ENCODE results near the gene SIPA1.
A peak's percentile ranks its signal among the peaks of the same experiment; 100 is the strongest.

Gene SIPA1

DNA sequence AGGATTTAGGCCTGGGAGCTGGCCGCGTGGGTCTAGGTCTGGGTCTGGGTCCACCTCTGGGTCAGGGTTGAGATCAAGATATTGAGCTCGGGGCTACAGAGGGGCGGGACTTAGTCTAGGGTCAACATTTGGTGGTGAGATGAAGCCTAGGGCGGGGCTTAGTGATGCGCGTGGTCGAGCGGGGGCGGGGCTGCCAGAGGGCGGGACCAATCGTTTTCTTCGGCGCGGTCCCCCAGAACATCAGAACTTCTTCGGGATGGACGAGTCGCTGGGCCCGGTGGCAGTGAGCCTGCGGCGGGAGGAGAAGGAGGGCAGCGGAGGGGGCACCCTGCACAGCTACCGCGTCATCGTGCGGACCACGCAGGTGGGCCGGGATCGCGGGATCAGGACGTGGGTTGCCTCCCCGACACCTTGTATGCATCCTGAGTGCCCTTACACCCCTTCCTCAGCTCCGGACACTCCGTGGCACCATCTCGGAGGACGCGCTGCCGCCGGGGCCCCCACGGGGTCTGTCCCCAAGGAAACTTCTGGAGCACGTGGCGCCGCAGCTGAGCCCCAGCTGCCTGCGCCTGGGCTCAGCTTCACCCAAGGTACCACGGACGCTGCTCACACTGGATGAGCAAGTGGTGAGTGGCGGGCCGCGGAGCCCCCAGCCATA lies 4.2 kb downstream of the SIPA1 start:
- no peak for DNase-seq (ENCODE audit: low read depth)

DNA sequence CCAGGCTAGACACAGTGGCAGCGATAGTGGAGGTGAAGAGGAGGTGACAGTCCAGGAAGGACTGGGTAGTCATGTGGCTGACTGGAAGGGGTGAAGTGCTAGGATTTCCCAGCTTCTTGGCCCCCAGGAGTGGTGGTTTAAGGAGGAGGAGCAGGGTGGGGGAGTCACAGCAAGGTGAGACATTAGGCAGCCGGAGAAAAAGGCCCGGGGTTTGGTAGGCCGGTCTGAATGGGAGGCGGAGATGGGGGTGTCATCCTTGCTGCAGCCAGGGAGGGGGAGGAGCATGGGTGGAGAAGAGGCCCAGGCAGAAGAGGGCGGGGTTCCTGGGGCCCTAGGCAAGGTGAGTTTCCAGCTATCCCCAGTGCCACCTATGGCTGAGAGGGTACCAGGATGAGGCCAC lies 6.1 kb downstream of the SIPA1 start:
- DNase-seq (ENCODE audit: low read depth) = no peak

DNA sequence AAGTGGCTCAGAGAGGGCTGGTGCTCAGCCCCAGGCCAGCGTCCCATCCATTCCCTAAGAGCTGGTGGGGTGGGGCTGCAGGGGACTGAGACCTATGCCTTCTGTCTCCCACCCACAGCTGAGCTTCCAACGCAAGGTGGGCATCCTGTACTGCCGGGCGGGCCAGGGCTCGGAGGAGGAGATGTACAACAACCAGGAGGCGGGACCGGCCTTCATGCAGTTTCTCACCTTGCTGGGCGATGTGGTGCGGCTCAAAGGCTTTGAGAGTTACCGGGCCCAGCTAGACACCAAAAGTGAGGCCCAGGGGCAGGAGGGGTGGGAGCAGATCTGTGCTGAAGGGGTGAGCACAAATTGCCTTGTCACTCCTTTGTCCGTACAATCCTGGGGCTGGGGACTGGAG lies 6.9 kb downstream of the SIPA1 start:
- DNase-seq (ENCODE audit: low read depth) = no peak

DNA sequence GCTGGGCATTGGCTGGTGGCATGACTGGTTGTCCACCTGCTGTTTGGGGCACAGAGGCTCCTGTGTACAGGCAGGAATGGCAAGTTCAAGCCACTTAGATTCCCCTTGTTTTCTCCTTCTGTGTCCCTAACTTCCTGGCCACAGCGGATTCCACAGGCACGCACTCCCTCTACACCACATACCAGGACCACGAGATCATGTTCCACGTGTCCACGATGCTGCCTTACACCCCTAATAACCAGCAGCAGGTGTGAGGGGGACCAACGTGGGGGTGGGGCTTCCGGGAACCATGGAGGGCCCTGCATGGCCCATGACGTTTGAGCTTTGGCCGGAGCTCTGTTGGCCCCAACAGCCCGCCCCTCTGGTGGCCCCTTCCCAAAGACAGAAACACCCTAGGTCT lies 7.8 kb downstream of the SIPA1 start:
- no peak for DNase-seq (ENCODE audit: low read depth)

DNA sequence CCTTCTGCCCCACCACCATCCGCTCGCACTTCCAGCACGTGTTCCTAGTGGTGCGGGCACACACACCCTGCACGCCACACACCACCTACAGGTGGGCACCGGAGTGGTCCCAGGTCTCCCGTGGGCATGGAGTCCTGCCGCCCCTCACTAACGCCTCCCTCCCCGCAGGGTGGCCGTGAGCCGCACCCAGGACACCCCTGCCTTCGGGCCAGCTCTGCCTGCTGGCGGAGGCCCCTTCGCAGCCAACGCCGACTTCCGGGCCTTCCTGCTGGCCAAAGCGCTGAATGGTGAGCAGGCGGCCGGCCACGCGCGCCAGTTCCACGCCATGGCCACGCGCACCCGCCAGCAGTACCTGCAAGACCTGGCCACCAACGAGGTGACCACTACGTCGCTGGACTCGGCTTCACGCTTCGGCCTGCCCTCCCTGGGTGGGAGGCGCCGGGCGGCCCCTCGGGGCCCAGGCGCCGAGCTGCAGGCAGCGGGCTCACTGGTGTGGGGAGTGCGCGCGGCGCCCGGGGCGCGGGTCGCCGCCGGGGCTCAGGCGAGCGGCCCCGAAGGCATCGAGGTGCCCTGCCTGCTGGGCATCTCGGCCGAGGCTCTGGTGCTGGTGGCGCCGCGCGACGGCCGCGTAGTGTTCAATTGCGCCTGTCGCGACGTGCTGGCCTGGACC lies 8.5 kb downstream of the SIPA1 start:
- DNase-seq (ENCODE audit: low read depth) = no peak

DNA sequence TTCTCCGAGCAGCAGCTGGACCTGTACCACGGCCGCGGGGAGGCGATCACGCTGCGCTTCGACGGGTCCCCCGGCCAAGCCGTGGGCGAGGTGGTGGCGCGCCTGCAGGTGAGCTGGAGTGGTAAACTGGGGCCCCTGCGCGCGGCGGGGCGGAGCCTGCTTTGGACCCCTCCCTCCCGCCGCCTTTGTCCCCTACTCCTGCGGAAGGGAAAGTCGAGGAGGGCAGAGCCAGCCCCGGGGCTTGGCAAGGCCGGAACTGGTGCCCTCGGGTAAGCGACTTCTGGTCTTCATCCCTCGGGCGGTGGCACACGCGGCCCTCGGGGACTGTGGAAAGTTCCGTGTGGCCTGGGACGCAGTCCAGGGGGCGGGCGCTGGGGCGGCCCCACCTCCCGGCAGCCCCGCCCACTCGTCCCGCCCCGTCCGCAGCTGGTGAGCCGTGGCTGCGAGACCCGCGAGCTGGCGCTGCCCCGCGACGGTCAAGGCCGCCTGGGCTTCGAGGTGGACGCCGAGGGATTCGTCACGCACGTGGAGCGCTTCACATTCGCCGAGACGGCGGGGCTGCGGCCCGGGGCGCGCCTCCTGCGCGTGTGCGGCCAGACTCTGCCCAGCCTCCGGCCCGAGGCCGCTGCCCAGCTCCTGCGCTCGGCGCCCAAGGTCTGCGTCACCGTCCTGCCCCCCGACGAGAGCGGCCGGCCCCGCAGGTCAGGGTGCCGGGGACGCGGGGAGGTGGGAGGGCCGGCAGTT lies 9.2 kb downstream of the SIPA1 start:
- DNase-seq (ENCODE audit: low read depth) = no peak

DNA sequence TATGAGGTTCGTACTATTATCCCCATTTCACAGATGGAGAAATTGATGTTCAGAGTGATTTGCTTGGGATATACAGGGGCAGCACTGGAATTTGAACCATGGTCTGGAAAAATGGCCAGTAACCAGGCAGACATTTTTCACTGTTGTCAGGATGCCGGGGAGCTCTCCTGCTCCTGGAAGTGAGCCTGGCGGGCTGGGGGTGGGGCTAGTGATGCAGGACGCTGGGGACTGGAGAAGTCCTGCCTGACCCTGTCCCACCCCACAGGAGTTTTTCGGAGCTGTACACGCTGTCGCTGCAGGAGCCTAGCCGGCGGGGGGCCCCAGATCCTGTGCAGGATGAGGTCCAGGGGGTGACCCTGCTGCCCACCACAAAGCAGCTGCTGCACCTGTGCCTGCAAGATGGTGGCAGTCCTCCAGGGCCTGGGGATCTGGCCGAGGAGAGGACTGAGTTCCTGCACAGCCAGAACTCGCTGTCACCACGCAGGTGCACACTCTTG lies 11.1 kb downstream of the SIPA1 start:
- no peak for DNase-seq (ENCODE audit: low read depth)

DNA sequence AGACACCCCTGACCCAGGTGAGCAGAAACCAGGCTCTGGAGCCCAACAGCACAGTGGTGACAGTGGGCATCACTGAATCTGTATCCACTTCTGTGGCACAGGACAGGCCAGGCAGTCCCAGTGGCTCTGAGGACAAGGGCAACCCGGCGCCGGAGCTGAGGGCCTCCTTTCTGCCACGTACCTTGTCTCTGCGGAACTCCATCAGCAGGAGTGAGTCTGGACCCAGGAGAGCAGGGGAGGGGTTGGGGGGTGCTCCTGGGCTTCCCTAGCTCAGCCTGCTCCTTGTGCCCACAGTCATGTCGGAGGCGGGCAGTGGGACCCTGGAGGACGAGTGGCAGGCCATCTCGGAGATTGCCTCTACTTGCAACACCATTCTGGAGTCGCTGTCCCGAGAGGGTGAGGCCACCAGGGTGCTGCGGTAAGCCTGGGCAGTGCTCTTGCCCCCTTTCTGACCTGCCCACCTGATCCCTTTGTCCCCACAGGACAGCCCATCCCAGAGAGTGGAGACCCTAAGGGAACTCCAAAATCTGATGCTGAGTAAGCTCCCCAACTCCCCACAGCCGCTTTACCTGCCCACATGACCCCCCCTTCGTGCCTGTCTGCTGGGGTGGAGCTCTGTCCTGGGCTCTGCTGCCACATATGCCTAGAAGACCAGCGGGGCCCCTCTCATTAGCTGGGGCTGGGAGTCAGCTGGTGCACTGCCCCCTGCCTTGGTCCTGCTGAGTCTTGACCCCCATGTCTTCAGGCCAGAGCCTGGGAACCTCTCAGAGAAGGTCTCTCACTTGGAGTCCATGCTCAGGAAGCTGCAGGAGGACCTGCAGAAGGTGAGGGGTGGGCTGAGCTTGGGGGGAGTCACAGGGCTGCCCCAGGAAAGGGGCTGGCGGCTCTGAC lies 12.0 kb downstream of the SIPA1 start:
- DNase-seq (ENCODE audit: low read depth) = no peak

DNA sequence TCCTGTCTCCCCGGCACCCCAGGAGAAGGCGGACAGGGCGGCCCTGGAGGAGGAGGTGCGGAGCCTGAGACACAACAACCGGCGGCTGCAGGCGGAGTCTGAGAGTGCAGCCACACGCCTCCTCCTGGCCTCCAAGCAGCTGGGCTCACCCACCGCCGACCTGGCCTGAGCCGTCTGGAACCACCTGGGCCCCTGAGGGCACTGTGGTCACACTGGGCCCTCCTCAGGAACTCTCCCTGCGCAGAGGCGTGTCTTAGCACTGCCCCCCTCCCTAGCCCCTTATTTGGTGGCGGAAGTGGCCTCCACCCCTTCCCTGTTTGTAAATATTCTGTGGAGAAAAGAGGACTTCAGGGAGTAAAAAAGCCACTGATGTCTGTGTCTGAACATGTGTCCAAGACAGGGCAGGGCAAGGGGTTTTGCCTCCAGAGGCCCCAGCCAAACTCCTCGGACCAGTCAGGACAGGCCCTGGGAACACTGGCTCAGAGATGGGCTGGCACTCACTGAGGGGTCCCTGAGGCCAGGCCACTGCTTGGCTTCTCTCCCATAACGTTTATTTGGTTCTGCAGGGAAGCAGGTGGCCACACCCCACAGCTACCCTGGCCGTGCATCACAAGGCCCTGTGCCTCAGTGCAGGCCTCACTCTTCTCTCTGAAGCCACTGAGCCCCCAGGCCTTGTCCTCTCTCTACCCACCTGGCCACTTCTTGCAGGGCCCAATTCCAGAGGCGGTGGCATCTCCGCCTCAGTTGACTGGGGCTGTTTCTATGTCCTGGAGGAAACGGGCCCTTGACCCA lies 12.8 kb downstream of the SIPA1 start:
- no peak for DNase-seq (ENCODE audit: low read depth)

DNA sequence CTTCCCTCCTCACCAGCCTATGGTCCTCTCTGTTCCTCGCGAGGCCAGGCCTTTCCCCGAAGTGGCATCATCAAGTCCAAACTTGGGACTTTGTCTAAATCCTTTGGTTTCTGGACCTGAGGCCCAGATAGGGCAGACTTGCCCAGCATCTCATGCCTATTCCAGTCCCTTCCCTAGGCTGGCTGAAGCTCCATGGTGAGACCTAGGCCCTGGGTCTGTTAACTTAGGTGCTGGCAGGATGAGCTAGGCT lies 13.4 kb downstream of the SIPA1 start:
- no peak for DNase-seq (ENCODE audit: low read depth)

DNA sequence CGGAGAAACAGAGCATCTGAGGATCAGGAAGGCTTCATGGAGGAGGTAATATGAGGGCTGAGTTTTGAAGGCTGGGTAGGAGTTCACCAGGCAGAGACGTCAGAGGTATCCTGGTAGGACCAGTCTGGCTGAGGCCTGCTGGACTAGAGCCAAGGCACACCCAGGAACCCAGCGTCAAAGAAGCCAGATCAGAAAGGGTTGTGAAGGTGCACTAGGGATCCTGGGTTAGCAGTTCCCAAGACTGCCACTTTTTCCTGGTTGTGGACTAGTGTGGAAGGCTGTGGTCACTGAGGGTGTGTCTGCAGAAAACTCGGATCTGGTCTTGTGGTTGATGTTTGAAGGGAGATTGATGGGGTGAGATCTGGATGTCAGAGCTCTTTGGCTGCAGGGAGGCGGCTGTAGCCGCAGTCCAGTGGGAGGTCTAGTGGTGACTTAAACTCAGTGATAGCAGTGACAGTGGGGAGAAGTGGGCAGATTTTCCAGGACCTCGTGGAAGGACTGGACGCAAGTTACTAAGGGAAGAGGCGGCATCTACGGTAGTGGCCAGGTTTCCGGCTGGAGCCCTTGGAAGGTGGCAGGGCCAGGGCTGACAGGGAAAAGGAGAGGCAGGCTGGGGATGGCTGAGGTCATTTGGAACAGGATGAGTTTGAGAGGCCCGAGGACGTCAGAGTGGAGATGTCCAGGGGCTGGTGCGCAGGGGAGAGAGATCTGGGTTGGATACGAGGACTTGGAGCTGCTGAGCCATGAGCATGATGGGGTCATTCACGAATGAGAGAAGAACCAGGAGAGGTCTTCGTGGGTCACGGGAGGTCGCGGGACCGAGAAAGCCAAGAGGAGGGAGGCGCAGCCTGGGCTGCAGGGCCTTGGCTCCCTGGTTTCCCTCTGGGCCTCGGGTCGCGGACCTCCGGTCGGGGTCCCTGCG lies 13.9 kb downstream of the SIPA1 start:
- no peak for DNase-seq (ENCODE audit: low read depth)

DNA sequence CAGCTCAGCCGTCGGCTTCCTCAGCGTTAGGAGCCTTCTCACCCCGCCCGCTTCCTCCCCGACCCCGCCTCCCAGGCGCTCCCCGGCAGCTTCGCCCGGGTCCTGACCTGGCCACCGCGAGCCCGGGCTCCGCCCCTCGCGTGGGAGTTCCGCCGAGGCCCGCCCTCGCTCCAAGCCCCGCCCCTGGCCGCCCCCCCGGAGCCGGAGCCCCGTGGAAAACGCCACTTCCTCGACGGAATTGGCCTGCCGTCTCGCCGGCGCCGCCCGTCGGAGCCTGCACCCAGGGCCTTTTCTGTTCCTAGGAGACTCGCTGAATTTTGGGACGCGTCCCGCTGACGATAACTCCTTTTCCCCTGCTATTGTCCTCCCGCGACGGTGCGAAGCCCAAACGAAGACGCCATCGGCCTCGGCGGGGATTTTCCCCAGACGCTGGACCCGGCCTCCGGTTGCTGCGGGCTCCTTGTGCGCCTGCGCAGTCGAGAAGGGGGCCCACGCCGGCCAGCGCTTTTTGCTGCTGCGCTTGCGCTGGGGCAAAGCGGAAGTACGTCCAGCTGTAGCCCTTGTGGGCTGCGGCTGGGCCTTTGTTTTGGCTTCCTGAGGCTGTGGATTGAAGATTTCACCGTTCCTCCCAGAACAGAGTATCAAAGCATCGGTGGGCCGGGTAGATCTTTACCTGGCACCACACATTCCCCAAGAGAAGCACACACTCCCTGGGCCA lies 14.8 kb downstream of the SIPA1 start:
- DNase-seq (ENCODE audit: low read depth) = peak; percentile 91

DNA sequence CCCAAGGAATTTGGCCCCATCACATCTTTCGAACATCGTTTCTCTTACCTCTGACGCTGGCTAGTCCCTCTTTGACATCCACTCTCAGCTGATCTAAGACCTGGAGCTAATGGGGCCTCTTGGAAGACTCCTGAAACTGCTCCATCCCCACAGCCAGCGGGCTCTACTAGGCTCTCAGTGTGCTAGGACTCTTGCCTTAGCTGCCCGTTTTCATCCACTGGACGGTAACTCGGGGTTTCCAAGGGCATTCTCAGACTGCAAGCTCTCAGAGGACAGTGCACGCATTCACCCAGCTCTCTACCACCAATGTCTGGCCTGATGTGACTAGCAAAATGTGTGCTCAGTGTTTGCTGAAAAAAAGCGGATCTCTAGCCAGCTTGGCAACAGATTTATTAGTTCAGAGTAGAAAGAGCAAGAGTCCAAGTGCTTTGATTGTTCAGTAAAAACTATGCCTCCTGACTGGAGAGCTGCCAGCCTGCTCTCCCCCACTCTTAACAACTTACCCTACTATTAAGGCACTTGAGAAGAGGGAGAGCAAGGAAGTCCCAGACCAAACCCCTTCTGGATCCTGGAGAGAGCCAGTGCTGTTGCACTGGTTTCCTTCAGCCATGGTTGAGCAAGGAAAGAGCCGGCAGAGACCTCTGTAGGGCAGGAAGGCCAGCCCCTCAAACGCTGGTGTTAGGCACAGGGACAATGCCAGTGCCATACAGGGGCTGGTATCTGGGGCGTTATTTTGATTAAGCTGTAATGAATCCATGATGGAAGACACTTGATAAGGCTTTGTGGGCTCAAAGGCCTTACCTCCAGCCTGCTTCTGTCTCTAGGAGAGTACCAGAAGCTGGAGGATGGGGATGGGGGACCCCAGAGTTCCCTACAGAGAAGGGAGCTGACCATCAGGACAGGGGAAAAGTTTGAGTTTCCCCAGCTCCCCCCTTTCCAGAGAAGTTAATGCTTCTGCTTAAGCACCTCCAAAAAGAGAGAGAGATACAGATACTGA lies 15.6 kb downstream of the SIPA1 start:
- no peak for DNase-seq (ENCODE audit: low read depth)

DNA sequence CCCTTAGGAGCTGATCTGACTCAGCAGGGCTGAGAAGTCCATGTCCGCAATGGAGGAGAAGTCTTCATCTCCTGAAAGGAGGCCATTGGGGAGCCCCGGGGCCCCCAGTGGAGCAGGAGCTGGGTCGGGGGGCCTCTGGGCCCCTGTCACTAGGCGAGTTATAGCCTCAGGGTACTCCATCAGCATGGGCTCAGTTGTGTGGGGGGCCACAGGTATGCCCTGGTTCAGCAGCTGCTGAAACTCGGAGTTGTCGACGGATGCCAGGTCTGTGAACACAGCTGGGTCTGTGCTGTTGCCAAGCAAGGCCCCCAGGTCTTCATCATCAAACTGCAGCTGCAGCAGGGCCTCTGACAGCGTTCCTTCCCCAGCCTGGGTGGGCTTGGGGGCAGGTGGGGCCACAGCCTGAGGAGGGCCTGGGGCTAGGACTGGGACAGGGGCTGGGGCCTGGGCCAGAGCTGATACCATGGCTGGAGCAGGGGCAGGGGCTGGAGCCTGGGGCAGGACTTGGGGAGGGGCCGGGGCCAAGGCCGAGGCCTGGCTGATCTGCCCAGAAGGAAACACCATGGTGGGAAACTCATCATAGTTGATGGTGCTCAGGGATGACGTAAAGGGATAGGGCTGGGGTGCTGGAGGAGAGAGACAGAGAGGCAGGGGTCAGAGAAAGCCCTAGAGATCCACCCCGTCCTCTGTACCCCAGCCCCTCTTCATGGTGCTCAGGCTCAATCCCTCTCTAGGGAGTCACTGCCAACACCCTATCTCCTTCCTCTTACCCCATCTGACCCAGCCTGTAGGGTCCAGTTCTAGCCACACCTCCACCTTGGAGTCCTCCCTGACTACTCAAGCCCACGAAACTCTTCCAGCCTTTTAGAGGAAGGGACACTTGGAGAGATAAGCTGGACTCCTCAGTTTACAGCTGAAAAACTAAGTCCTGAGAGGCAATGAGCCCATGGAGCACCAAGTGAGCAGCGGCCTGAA lies 16.8 kb downstream of the SIPA1 start:
- DNase-seq (ENCODE audit: low read depth) = no peak

DNA sequence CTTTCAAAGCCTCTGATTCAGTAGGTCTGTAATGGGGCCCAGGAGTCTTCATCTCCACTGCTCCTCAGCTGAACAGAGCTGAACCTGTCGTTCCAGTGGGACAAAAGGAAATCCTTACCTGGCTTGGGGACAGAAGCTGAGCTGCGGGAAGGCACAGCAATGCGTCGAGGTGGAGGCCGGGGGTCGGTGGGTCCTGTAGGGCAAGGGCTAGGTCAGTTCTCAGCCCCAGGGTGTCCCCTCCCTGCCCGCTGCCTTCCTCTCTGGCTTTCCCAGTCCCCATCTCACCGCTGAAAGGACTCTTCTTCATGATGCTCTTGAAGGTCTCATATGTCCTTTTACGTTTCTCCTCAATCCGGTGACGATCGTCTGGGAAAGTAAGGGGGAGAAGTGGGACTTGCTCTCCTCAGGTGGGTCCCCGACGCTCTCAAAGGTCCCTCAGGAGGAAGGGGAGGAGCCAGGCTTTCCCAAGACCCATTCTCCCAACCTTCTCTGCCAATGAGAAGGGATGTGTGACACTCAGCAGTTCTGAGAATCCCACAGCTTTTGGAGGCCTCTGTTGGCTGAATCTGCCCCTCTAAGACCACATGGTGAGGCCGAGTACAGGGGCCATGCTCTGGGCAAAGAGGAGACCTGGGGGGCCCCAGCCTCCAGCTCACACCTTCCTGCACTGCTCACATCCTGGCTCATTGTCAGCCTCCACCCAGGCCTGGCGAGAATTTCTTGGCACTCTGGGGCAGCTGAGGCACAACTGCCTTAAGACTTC lies 17.9 kb downstream of the SIPA1 start:
- no peak for DNase-seq (ENCODE audit: low read depth)

DNA sequence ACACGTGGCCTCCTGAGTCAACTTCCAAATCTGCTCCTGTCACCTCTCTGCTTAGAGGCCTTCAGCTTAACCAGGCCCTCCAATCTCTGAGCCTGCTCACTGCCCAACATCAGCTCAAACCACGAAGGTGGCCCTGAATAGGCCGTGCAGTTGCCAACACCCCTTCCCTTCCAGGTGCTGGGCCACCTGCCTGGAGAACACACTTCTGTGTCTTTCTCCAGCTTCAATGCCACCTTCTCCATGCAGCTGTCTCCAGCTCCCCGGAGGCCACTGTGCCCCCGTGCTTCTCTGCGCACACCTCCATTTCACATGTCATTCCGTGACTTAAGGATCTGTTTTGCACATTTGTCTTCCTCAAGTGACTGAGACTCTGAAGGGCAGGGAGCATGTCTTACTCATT lies 19.5 kb downstream of the SIPA1 start:
- no peak for DNase-seq (ENCODE audit: low read depth)
